Fibroblast of lung (primary cell): ENCODE measurements around the gene PSMC5.

Experiments used
- EZH2 ChIP-seq: IDR thresholded peaks from 2 replicates; pipeline ENCODE4 v1.5.1; 2012; ENCODE audit warnings: low read length, control low read depth, mild to moderate bottlenecking; ENCODE audit errors: missing control alignments
- TF ChIP-seq, protein P1 (sequence below), 2 donors: IDR thresholded peaks in 1 of 2; conservative IDR thresholded peaks in 1 of 2; 1 replicate in 1 of 2; 2 replicates in 1 of 2; pipeline ENCODE4 v1.5.1; 2011 to 2012; ENCODE audit warnings: low read length in 2 of 2, control low read depth in 1 of 2, inconsistent platforms in 1 of 2, low read depth in 1 of 2, mild to moderate bottlenecking in 1 of 2

GRCh38 chr17:63816123-63816522 is 11.1 kb upstream of the PSMC5 start:
- TF ChIP-seq, protein P1, sequence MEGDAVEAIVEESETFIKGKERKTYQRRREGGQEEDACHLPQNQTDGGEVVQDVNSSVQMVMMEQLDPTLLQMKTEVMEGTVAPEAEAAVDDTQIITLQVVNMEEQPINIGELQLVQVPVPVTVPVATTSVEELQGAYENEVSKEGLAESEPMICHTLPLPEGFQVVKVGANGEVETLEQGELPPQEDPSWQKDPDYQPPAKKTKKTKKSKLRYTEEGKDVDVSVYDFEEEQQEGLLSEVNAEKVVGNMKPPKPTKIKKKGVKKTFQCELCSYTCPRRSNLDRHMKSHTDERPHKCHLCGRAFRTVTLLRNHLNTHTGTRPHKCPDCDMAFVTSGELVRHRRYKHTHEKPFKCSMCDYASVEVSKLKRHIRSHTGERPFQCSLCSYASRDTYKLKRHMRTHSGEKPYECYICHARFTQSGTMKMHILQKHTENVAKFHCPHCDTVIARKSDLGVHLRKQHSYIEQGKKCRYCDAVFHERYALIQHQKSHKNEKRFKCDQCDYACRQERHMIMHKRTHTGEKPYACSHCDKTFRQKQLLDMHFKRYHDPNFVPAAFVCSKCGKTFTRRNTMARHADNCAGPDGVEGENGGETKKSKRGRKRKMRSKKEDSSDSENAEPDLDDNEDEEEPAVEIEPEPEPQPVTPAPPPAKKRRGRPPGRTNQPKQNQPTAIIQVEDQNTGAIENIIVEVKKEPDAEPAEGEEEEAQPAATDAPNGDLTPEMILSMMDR (conservative IDR thresholded peaks at IDR 0.05 in 1 of 2, IDR thresholded peaks at IDR 0.05 in 1 of 2; ENCODE audit: low read depth in 1 of 2, low read length in 2 of 2) = no peak
- no peak for TF ChIP-seq EZH2
